ENCODE results near the gene ARHGDIB.

The ARHGDIB gene

GRCh38 chr12:14924541-14924940, 36.9 kb downstream of the ARHGDIB start:
- no peak for DNase-seq

GRCh38 chr12:14923944-14924343, 37.5 kb downstream of the ARHGDIB start:
- DNase-seq, result no peak

DNA sequence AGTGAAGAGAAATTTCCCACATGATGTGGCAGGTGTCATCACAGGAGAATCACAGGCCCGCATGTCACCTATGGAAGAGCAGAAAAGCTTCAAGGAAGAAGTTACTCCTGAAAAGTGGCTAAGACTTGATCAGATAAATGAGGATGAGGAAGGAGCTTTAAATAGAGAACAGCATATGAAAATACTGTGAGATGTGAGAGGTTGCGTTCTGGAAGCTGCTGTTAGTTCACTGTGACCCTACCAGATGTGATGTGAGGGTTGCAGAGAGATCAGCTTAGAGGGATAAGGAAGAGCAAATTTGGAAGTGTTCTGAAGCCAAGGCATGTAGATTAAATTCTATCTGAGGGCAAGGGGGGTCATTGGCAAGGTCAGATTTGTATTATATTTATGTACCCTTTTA, 40.2 kb downstream of the ARHGDIB start:
- no peak for DNase-seq

GRCh38 chr12:14920475-14921126, 40.8 kb downstream of the ARHGDIB start:
- peak; percentile 64 for DNase-seq

- no peak for DNase-seq
These were observed 41.9 kb downstream of the ARHGDIB start for GRCh38 chr12:14919455-14919854.

DNA sequence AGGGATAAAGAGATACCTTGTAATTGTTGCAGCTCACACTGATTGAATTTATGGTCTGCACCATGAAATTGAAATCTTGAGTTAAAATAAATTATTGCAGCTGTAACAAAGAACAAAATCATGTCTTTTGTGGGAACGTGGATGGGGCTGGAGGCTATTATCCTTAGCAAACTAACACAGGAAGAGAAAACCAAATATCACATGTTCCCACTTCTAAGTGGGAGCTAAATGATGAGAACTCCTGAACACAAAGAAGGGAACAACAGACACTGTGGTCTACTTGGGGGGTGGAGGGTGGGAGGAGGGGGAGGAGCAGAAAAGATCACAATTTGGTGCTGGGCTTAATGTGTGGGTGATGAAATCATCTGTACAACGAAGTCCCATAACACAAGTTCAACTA, 45.7 kb downstream of the ARHGDIB start:
- DNase-seq, result no peak

- no peak for DNase-seq
These were observed 48.0 kb downstream of the ARHGDIB start for GRCh38 chr12:14913381-14913781.

DNA sequence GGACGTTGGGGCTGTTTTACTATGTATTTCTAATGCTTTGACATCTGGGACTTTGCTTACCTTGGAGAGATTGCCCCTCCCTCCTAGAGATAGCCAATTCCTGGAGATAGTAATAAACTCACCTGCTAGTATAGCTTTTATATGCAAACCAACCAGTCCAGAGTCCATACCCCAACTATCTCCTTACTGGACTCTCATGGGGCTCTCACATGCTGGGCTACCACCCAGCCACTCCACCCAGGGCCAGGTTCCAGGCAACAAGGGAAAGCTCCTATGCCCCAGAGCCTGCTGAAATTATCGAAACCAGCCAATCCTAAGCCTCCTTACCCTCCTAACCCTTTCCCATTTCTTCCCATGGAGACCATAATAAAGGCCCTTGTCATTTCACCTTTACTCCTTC, 50.3 kb downstream of the ARHGDIB start:
- DNase-seq, result no peak

DNA sequence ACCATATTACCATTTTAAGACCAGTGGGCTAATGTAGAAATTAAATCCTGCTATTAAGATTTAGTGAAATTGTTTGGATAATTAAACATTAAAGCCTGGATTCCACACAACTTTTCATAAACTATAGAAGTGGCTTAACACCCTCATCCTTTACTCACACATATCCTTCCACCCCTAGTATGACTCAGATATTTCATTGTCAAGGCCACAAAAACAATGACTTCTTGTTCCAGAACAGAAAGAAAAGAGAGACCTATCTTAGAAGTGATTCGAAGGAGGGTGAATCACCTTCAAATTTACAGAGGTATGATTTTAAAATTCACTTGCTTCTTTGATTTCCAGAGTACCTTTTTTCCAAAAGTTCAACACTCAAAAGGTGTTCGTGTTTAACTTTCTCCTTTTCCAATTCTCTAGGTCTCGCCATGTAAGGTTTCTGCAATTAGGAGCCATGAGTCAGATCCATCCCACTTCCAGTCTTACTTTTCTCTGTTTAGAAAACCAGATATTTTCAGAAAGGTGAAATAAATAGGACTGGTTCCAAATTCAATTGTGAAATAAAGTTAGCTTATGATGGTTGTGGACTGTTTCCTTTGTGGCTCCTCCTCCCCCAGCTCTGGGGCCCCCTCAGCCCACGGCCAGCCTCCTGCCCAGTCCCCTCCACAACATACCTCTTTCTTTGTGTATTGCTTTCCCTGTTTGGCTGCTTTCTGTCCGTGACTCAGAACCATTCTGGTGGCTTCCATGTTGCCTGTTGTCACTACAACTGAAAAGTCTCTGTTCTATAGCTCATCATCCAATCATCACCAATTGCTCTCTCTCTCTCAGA, 51.1 kb downstream of the ARHGDIB start:
- no peak for DNase-seq

DNA sequence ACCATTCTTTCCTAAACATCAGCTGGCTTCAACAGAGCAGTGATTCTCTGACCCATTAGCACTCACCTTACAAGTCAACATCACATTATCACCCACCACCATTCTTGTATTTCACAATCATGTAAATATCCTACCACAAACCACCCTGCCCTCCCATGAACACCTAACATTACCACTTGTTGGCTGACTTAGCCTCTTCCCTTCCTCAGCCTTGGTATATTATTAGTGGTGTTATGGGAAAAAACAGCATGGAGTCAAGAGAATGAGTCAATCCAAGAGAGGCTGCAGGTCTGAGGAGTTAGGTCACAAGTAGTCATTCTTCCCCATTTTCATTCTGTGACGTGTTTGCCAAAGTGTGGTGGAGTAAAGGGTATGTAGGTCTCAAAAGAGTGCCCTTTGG, 53.4 kb downstream of the ARHGDIB start:
- no peak for DNase-seq

DNA sequence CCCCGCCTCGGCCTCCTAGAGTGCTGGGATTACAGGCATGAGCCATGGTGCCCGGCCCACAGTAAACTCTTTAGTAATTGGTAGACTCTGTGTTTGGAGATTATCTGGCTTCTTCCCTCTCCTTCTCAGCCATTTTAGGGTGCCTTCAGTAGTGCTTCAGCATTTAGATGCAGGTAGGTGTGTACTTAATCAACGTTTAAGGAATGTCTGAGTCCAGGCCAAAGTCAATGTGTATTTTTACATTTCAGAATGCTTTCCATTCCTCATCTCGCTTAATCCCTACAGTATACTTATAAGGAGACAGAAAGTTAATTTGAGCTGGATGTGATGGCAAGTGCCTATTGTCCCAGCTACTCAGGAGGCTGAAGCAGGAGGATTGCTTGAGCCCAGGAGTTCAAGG, 55.3 kb downstream of the ARHGDIB start:
- DNase-seq, result no peak

DNA sequence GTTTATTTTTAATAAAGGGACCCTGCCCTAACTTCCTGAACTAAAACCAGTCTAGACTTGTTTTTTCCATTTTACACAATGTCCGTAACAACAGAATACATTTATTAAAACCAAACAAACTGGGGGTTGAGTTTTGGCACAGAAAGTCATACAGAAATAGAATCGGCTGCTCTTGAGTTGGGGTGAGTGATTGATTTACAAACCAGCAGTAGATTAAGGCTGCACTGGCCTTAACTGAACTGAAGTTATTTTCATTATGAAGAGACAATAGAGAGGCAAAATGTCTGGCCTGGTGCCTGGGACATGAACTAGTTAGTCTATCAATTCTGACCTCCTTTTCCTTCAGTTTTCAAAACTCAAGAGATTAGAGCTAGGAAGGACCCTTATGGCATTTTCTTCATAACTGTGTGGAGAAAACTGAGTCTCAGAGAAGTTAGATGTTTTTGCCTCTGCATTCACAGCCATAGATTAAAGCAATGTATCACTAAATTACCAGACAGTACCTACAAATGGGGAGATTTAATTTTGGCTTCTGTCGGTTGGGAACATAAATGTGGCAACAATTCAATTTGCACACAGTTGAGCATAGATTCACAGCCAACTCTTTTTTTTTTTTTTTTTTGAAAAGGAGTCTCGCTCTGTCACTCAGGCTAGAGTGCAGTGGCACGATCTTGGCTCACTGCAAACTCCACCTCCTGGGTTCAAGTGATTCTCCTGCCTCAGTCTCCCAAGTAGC, 56.0 kb downstream of the ARHGDIB start:
- no peak for DNase-seq

- DNase-seq, result no peak
These were observed 56.5 kb downstream of the ARHGDIB start for GRCh38 chr12:14904854-14905253.

DNA sequence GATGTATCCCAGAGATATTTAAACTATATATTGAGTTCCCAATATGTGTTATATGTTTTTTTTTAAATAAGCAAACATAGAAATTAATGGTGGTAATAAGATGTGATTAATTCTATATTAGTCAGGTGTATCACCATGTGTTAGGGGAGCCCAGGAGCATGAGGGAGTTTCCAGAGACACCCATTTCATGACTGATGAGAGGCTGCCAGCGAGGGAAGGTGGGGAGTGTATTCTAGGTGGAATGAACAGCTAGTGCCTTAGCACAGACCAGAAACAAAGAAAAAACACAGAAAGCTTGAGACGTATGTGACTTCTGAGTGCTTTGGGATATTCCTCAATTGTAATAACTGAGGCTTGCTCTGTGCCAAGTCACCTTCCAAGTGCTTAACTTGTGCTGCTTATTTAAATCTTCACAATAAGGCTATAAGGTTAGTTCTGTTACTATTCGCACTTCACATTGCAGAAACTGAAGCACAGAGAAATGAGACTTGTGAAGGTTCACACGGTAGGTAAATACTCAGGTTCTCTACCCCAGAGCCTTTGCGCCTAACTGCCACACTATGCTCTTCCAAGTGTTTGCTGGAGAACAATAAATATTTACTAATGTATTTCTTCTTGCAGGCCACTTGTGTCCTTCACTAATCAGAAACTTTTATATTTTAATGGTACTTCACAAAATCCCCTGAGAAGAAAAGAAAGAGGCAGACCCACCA, 57.9 kb downstream of the ARHGDIB start:
- no peak for DNase-seq

- peak; percentile 74 for DNase-seq
These were observed 58.9 kb downstream of the ARHGDIB start for GRCh38 chr12:14902465-14902864.

- DNase-seq, result peak; percentile 47
These were observed 60.2 kb downstream of the ARHGDIB start for GRCh38 chr12:14901228-14901562.

- DNase-seq, result no peak
These were observed 60.7 kb downstream of the ARHGDIB start for GRCh38 chr12:14900521-14901227.

DNA sequence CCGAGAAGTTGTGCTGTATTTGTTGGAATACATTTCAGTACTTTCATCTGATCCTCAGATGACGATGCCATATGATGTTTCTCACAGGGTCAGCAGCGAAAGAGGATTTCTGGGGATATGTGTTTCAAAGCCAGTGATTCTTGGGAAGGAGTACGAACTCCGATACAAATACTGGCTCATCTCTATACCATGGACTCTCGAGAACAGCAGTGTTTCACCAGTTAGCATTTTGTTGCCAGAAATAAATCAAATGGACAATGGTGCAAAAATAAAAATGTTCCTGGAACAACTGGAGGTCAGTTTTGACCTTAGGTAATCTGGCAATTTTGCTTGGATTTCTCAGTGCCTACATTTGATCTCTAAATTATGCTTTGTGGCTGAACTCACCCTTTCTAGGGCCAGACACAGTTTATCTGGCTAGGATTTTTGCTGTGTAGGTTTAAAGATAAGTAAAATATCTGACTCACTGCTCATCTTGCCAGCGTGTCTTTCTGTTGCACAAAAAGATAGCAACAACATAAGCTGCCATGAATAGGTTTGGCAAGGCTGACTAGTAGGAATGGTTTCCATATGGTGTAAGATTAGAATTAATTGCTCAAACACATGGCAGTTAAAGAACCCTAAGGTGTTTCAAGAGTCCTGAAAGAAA, 64.8 kb downstream of the ARHGDIB start:
- DNase-seq, result peak; percentile 84

DNA sequence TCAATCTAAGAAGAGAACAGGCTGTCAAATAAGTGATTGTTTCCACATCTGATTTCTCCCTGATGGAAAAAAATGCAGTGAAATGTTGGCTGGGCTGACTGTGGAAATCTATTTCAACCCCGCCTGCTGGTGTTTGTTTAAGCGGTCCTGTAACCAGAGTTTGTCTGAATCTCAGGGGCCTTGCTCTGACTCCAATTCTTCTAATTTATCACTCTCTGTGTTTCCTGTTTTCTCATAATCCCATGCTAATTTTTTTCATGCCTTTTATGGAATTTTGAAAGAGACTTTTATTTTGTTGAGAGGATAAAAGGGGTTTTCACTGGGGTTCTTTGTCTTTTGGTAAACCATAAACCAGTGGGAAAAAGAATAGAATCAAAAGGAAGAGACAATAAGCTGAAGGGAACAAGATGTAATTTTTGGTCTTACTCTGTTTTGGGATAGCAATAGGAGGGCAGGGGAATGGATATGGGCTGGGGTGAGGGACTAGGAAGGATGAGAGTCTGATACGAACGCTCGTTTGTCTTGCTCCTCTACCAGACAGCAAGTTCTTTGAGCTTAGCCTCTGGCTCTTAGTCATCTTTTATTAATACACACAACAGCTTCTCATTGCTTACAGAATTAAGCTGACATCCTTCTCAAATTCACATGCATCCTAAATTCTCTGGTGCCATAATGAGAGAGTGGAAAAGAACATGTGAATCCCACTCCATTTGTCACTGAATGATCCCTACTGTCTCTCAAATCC, 67.7 kb downstream of the ARHGDIB start:
- DNase-seq, result no peak

DNA sequence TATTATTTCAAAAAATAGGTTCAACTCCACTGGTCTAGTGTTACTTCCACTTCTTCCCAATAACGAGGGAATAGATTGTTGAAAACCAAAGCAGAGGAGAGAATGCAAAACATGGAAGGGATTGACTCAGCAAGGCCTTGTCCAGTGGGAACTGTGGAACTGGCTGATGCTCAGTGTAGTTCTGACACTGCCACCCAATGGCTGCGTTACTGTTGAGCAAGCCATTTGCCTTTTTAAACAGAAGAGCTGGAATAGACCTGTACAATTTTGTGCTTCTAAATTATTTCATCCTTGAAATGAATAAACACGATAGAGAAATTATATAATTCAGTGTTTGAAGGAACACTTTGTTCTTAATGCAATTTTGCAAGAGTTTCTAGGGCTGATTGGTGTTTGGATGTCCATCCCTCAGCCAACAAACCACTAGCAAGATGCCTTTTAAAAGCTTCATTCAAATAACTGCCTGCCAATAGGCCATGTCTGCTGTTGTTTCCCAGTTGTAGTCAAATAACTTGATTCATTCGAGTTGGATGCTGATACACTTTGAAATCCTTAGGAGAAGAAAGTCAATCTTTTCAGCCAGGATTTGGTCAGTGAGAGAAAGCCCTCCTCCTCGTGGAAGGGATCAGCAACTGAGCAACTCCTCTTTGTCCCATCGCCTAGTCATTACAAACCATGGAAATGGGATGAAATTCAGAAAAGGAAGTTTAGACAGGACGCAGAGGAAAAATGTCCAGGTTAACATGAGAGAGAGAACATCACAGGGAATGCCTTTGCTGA, 68.5 kb downstream of the ARHGDIB start:
- DNase-seq, result peak; percentile 26
